DND-41 (cell line): Measurements from ENCODE around the gene PIK3R3.

Source experiments
- CTCF ChIP-seq: IDR thresholded peaks from 2 replicates; pipeline ENCODE4 v1.5.1; 2012; ENCODE audit warnings: borderline replicate concordance, low read length, moderate library complexity, mild to moderate bottlenecking; ENCODE audit not compliant: poor library complexity, severe bottlenecking; ENCODE audit errors: extremely low read depth
- EZH2 ChIP-seq: IDR thresholded peaks from 3 replicates; pipeline ENCODE4 v1.6.1; 2012; ENCODE audit warnings: borderline replicate concordance, low read depth, mild to moderate bottlenecking, moderate library complexity, low read length, inconsistent platforms; ENCODE audit not compliant: severe bottlenecking

GRCh38 chr1:46171351-46171750 is 38.9 kb upstream of the PIK3R3 start:
- no peak for TF ChIP-seq CTCF
- TF ChIP-seq EZH2: no peak
